HL-60 (cell line): ENCODE results near the gene FAM53A.

Experiments
- DNase-seq, 2 experiments: peaks; one replicate each; pipeline ENCODE4 v3.0.0-alpha.2; 2010 to 2020; ENCODE audit warnings: low read depth in 1 of 2, low spot score in 1 of 2
- H3K27ac ChIP-seq: fragments of 250-450 bp; sonication (Bioruptor Pico); replicated peaks from 2 replicates; pipeline ENCODE4 v1.5.1; 2020; ENCODE audit warnings: mild to moderate bottlenecking, moderate library complexity
- H3K27me3 ChIP-seq: fragments of 250-450 bp; sonication (Bioruptor Pico); 2 replicates; pipeline ENCODE4 v1.5.1; 2021; ENCODE audit warnings: mild to moderate bottlenecking, moderate library complexity; ENCODE audit not compliant: insufficient read depth, poor library complexity, severe bottlenecking
- H3K4me3 ChIP-seq: replicated peaks from 2 replicates; pipeline ENCODE4 v1.5.1; 2011; ENCODE audit warnings: mild to moderate bottlenecking, control low read depth, low read length; ENCODE audit not compliant: insufficient read depth
- CTCF ChIP-seq: IDR thresholded peaks from one replicate; pipeline ENCODE4 v1.5.1; 2011; ENCODE audit warnings: low read length, control low read depth, inconsistent platforms; ENCODE audit not compliant: insufficient read depth
- GABPA ChIP-seq: IDR thresholded peaks from 2 replicates; pipeline ENCODE4 v1.6.1; 2012; ENCODE audit warnings: low read depth
- POLR2AphosphoS5 ChIP-seq: IDR thresholded peaks from 2 replicates; pipeline ENCODE4 v1.6.1; 2012; ENCODE audit warnings: low read depth
- REST ChIP-seq: IDR thresholded peaks from 2 replicates; pipeline ENCODE4 v1.6.1; 2012; ENCODE audit warnings: low read depth; ENCODE audit not compliant: insufficient replicate concordance
- SPI1 ChIP-seq: IDR thresholded peaks from 2 replicates; pipeline ENCODE4 v1.6.1; 2012; ENCODE audit warnings: low read depth, mild to moderate bottlenecking, borderline replicate concordance

Gene FAM53A

GRCh38 chr4:1612278-1613098, 71.6 kb downstream of the FAM53A start:
- TF ChIP-seq SPI1 (no peak), GABPA (no peak), REST (no peak), CTCF (no peak), POLR2AphosphoS5 (no peak)
- Histone ChIP-seq H3K4me3 (no peak overlapping the region), H3K27me3 (no peaks in the 10 kb centered on the region), H3K27ac (no peak overlapping the region)
- no peak for DNase-seq

GRCh38 chr4:1611501-1611870, 72.6 kb downstream of the FAM53A start:
- H3K27ac ChIP-seq, result no peak overlapping the region
- TF ChIP-seq GABPA (no peak), SPI1 (no peak), REST (no peak), CTCF (no peak), POLR2AphosphoS5 (no peak)
- DNase-seq, result no peak

GRCh38 chr4:1610791-1611500, 73.2 kb downstream of the FAM53A start:
- DNase-seq, result no peak
- no peak for TF ChIP-seq CTCF
- no peak for TF ChIP-seq SPI1
- no peak for TF ChIP-seq GABPA
- TF ChIP-seq REST, result no peak
- no peak for TF ChIP-seq POLR2AphosphoS5
- Histone ChIP-seq H3K27ac (no peak overlapping the region), H3K27me3 (no peaks in the 10 kb centered on the region), H3K4me3 (no peak overlapping the region)

More at GRCh38 chr4:1611501-1611870, 72.6 kb downstream of the FAM53A start:
- no peak overlapping the region for H3K4me3 ChIP-seq
- H3K27me3 ChIP-seq, result no peaks in the 10 kb centered on the region
